Measurements from ENCODE around the gene NLRC5. TPM values are rescaled to one million over a fixed set of nuclear protein-coding genes. Genes with fewer than 3 reads are reported as not detected.

The NLRC5 gene
- total RNA-seq, 2 donors from 2014 or later: 8.3 to 23.4 TPM

GRCh38 chr16:56977823-56978430, 11.4 kb upstream of the NLRC5 start:
- no peak for DNase-seq
- no peak for ATAC-seq
- intact Hi-C loops (cut with DNase I): no loop called here
- Histone ChIP-seq H3K4me3 (no peak overlapping the region), H3K4me1 (no peaks in the 10 kb centered on the region), H3K27me3 (no peaks in the 10 kb centered on the region), H3K9me3 (no peaks in the 10 kb centered on the region), H3K36me3 (replicated peaks in 1 of 2; ENCODE audit: insufficient read depth in 1 of 2, low read depth in 2 of 2) (no peaks in the 10 kb centered on the region), H3K27ac (no peak overlapping the region)
- TF ChIP-seq POLR2A (IDR thresholded peaks at IDR 0.05) (no peak), CTCF (IDR thresholded peaks at IDR 0.05) (no peak)
- 82 to 86% methylated on average over 10 of the region's 11 CpGs for WGBS, 2 donors

GRCh38 chr16:56980201-56980535, 9.2 kb upstream of the NLRC5 start:
- no peaks in the 10 kb centered on the region for H3K27me3 ChIP-seq
- H3K27ac ChIP-seq: no peak overlapping the region
- TF ChIP-seq POLR2A (IDR thresholded peaks at IDR 0.05): no peak
- TF ChIP-seq CTCF (IDR thresholded peaks at IDR 0.05): no peak
- ATAC-seq: no peak
- H3K9me3 ChIP-seq: no peaks in the 10 kb centered on the region
- 65 to 87% methylated on average over 4 of the region's 4 CpGs for WGBS, 2 donors
- H3K36me3 ChIP-seq (replicated peaks in 1 of 2; ENCODE audit: insufficient read depth in 1 of 2, low read depth in 2 of 2): no peaks in the 10 kb centered on the region
- peaks cover 17% of the 10 kb centered on the region for H3K4me1 ChIP-seq
- DNase-seq: no peak
- no peak overlapping the region for H3K4me3 ChIP-seq
- intact Hi-C loops (cut with DNase I): no loop called here

- no peaks in the 10 kb centered on the region for H3K36me3 ChIP-seq (replicated peaks in 1 of 2; ENCODE audit: insufficient read depth in 1 of 2, low read depth in 2 of 2)
- ATAC-seq (no peak), DNase-seq (no peak)
- no peak for TF ChIP-seq POLR2A (IDR thresholded peaks at IDR 0.05)
- no peak for TF ChIP-seq CTCF (IDR thresholded peaks at IDR 0.05)
- no peak overlapping the region for H3K27ac ChIP-seq
- no peak overlapping the region for H3K4me3 ChIP-seq
- H3K4me1 ChIP-seq: peaks cover 19% of the 10 kb centered on the region
- WGBS, 2 donors: 79 to 86% methylated on average over 15 to 16 of the region's 16 CpGs
- no peaks in the 10 kb centered on the region for H3K9me3 ChIP-seq
- intact Hi-C loops (cut with DNase I): no loop called here
- no peaks in the 10 kb centered on the region for H3K27me3 ChIP-seq
These were observed 8.3 kb upstream of the NLRC5 start for GRCh38 chr16:56980792-56981724.

GRCh38 chr16:56981729-56982271, 7.6 kb upstream of the NLRC5 start:
- 71 to 82% methylated on average over 6 to 12 of the region's 12 CpGs for WGBS, 2 donors
- Histone ChIP-seq H3K27me3 (no peaks in the 10 kb centered on the region), H3K9me3 (no peaks in the 10 kb centered on the region), H3K4me1 (peaks cover 19% of the 10 kb centered on the region), H3K4me3 (no peak overlapping the region), H3K36me3 (replicated peaks in 1 of 2; ENCODE audit: insufficient read depth in 1 of 2, low read depth in 2 of 2) (no peaks in the 10 kb centered on the region), H3K27ac (no peak overlapping the region)
- no peak for TF ChIP-seq POLR2A (IDR thresholded peaks at IDR 0.05)
- TF ChIP-seq CTCF (IDR thresholded peaks at IDR 0.05): no peak
- ATAC-seq (no peak), DNase-seq (no peak)
- intact Hi-C loops (cut with DNase I): no loop called here

All from body of pancreas (tissue), 4 donors.